GM18520 (cell line): ENCODE results near the gene REP15.
"Not testable (repeated sequence)": the region's sequence is repeated elsewhere in the genome, so short reads cannot be mapped to it uniquely, and the experiment has no call there.

Experiments used
- ATAC-seq: cut with Tn5 transposase; IDR thresholded peaks from one replicate; pipeline ENCODE4 v1.9.1; 2021; ENCODE audit not compliant: unreplicated experiment

The REP15 gene, protein sequence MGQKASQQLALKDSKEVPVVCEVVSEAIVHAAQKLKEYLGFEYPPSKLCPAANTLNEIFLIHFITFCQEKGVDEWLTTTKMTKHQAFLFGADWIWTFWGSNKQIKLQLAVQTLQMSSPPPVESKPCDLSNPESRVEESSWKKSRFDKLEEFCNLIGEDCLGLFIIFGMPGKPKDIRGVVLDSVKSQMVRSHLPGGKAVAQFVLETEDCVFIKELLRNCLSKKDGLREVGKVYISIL

DNA sequence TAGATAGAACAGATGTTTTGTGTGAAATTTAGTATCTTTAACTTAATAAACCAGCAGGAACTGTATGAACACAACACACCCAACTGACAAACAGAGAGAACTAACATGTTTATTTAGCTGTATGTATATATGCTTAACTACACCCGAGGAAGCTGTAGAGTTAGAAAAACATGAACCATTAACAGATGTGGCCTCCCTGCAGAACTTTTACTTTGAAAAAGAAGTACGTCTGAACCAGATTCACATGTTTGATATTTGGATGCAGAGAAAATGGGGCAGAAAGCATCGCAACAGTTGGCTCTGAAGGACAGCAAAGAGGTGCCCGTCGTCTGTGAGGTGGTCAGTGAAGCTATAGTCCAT lies at the start of gene REP15:
Gene REP15, plus strand, starts transcription at position 155 of the 360 bp plus-strand sequence. Its CDS starts 116 bp downstream, at position 271.
- no peak for ATAC-seq

DNA sequence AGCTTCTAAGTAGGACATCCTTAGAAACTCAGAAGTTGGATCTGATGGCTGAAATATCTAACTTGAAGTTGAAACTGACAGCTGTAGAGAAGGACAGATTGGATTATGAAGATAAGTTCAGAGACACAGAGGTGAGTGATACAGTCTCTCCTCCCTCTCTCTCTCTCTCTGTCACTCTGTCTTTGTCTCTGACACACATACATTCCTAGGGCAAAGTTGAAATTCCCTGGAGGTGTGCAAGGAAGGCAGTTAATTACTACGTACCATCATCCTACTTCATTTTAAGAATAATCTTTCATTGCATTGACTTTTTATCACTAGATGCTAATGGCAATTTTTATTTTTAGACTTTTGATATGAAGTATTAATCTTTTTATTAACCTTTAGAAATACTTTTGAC lies 46.2 kb upstream of the REP15 start:
- ATAC-seq, result no peak

DNA sequence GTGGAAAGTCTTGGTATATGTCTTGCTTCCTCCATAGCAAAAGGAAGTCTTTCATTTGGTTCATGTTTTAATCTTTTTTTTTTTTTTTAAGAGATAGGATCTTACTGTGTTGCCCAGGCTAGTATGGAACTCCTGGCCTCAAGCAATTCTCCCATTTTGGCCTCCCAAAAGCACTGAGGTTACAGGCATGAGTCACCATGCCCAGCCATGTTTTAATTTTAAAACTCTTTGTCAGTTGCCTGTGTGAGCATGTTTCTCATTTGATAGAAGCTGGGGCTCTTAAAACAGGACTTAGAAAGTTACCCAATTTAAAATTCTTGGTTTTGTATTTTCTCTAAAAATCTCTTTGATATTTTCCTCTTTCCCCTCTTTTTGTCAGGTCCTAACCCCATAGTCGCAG lies 45.0 kb upstream of the REP15 start:
- no peak for ATAC-seq

DNA sequence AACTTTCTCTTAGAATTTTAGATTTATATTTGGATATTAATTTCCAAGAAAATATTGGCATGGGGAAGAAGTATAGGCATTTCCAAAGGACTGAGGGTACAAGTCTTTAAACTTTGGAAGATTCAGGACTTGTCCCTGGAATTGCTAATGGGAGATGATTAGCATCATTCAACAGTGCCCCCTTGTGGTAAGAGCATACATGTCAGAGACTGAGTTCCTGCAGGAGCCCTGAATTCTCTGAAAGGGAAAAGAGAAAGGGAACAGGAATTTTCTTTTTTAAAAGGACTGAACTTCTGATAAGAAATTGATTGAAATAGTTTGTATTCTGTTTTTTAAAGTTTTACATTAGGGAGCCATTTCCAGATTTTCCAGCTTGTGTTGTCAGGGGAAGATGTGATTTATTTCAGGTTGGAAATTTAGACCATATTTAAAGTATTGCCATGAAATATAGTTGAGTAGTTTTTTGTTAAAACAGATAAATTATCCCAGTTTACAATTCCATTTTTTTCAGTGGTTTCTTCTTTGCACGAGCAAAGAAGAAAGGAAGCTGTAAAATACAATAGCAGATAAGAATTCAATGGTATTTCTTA lies 44.0 kb upstream of the REP15 start:
- ATAC-seq, result no peak

DNA sequence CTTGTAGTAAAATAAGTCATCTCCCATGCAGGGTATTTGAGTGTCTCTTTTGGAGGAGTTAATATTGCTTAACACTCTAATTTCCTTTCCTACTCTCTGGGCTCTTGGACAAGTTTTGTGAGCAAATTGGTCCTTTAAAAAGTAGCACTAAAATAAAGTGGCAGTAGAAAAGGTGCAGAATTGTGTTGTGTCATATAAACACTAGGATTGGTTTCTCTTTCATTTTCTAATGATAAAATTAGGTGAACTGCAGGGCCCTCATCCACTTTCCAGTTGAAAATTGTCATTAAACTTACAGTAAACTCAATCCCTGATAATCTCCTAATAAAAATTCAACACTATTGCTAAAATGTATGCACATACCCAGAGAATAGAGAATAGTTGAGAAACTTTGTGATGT lies 42.6 kb upstream of the REP15 start:
- ATAC-seq, result no peak

DNA sequence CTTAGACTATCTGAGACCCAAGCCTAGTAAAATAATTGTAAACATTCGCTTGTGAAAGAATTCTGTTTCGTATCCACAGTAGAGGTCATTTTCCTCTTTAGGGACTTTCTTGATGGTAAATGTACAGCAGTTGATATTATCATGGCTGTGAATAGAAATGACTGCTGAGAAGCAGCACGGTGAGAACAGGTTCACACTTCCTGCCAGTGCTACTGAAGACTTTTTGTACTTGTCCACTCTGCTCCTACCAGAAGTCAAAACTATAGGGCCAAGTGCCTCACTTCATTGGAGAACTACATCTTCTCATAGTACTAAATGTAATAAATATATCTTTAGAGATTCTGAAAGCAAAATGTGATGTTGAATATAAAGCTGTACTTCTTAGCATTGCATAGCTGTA lies 40.8 kb upstream of the REP15 start:
- ATAC-seq, result not testable (repeated sequence)

DNA sequence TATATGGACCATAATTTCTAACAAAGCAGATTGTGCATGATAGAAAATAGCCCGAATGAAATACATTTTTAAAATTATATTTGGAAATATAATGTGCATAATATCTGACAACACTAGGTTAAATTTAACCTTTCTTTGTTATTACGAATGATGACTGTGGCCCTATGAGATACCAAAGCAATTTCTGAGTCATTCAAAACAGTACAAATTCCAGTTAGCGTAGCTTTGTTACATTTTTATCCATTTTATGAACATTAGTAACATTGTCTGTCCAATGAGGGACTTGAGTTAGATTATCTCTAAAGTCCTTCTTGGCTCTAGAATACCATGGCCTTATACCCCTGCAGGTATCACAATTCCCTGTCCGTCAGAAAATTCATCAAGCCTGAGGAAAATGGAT lies 39.0 kb upstream of the REP15 start:
- ATAC-seq, result no peak

DNA sequence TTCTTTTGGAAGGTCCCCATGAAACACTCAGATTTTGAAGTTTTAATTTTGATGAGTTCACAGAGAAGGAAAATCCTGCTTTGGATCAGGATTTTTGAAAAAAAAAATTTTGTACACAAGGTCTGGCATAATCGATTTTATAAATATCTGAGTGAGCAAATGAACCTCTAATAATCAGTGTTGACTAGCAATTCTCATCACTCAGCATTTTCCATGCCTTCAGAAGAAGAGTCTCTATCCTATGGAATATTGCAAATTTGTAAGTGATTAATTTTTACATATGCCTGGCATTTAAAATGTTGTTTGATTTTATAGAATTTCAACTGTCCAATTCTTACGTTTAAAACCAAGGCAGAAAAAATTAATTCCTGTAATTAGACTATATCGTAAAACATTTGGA lies 30.5 kb upstream of the REP15 start:
- no peak for ATAC-seq

DNA sequence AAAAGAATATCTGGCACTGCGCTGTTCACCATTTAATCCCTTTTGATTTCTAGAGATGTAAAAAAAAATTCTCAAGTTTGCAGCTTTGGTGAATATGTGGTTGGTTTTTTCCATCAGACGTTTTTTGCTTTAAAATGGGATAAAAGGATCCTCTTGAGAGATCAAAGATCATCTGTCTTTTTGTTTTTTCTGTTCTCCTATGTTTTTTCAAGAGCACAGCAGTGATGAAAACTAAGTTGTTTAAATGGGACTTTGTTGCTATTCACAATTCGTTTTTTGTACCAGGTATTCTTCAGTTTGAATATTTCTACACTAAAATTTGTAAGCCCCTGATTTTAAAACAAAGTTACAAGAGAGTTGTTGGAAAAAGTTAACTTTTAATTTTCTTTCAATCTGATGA lies 29.7 kb upstream of the REP15 start:
- no peak for ATAC-seq

DNA sequence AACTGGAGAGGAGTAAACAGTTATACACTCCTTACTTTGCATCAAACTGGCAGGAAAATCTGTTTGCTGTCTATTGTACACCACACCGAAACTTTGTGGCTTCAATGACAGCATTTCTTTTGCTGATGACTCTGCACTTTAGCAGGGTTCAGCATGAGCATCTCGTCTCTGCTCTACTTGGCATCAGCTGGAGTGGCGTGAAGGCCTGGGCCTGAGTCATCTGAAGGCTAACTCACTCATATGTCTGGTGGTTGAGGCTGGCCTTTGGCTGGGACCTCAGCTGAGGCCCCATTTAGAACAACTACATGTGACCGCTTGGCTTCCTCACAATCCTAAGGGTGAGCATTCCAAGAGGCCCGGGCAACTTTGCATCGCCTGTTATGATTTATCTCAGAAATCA lies 28.7 kb upstream of the REP15 start:
- no peak for ATAC-seq

DNA sequence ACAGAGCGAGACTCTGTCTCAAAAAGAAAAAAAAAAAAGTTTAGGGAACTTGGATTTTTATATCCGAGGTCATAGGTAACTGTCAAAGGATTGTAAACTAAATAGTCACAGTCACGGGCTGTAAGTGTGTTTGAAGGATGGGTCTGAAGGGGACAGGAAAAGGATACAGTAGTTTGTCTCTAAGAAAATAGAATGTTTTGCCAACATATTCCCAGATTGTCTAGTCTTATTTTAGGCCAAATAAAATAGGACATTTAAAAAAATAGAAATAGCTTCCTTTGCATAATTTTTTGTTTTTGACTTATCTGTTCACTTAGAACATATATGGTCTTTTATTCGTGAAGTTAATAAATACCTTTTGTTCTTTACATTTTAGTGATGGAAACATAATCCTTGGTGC lies 24.2 kb upstream of the REP15 start:
- ATAC-seq, result no peak

DNA sequence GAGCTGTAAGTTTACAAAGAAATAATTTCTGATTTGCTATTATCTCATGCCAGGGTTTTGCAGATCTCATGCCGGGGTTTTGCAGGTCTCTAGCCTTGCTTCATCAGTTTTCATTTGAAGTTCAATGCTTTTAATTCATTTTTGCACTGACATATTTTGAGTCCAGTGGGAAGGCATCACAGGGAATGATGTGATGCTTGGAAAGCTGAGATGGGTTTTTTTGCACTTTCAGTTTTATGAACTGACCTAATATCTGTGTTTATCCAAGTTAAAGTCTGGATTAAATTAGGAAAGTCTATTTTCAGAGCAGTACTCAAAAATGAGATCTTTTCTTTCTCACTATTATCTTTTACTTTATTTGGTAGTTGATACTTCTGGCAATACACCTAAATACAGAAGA lies 23.6 kb upstream of the REP15 start:
- ATAC-seq, result no peak

DNA sequence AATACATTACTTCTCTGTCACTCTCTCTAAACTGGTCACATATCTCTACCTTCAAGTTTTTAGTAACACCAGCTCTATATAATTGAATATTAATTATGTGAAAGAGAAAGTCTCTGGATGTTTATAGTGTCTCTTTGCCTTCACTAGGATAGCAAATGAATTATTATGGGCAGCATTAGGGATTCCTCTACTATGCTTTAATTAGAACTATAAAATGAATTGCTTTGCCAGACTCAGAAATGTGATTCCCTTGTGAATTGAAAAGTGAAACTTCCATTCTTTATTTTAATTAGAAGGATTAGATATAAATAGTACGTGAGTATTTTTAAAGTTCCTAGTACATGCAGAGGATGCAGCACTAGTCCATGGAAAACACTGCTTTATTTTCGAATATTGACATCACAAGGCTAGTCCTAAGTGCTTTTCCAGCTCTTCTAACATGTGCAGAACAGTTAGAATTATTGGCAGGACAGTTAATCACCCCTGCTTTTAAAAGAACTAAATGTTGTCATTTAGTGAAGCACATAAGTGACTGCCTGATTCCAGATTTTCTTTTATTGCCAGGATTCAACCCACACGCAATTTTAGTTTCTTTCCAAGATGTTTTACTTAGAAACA lies 23.0 kb upstream of the REP15 start:
- ATAC-seq, result no peak

DNA sequence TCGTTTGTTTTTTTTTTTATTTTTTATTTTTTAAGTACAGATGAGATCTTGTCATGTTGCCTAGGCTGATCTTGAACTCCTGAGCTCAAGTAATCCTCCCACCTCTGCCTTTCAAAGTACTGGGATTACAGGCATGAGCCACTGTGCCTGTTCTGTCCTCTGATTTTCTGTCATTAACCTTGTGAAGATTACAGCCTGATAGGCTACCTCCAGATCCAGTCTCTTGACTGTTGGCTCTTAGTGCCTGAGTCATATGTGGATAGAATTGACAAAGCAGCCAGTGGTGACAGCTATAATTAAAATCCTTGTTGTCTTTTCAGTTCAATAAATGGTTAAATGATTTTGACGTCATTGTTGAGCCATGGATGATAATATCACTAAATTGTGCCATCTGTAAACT lies 21.3 kb upstream of the REP15 start:
- ATAC-seq, result no peak

DNA sequence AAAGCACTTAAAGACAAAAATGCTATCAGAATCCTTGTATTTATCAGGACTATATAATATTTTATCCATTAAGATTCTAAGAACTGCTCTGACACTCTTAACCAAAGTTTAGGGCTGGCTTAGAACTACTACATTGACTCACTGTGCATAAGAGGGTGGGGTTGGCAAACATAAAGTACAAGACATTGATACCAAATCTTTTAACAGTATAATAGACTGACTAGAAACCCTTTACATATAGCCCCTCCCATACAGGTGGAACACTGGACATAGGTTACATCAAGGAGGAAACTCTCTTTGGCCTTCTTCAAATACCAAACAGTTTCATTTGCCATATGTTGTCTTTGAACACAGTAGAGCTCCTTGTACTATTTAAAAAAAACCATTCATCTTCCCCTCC lies 15.6 kb upstream of the REP15 start:
- no peak for ATAC-seq

DNA sequence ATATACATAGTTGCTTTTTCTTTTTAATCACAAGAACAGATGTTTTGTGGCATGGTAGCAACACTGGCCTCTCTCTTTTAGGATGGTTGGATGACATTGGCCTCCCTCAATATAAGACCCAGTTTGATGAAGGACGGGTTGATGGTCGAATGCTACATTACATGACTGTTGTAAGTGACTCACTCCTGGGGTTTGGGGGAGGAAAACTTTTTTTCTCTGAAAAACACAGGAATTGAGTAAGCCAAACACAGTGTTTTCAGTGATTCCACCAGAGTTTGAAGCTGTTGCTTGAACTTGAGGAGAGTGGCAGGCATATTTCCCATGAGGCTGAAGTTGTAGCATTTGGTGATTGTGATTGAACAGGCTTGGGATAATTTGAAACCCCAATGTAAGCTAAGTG lies 13.7 kb upstream of the REP15 start:
- no peak for ATAC-seq

DNA sequence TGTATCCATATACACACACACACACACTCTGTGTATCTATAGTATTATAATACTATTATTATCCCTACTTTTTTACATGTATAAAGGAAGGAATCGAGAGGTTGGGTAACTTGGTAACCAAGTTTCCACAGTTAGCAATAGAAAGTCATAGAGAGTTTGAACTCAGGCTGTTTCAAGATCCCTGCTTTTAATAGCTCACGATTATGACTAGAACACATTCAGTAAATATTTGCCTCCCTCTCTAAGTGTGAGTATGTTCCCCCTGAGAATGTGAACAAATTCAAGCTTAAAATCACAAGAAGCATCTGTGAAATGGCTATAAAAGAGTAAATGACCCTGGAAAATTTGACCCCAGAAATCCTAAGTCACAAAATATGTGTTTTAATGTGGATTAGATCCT lies 11.0 kb upstream of the REP15 start:
- no peak for ATAC-seq

DNA sequence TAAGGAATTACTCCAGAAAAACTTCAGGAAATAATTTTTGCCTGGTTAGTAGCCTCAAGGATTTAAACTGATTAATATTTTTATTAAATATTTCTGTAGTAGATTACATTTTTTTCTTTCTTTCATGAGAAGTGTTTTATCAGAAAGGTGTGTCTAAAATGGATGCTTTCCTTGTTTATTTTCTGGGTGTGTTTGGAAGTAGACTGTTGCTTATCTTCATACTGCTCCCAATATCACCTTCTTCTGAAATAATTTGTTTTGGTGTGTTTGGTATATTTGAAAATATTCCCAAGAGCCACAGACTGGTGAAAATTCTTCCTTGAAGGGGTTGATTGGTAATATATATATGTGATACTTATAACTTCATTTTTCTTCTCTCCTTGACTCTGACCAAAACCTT lies 10.1 kb upstream of the REP15 start:
- ATAC-seq, result no peak

DNA sequence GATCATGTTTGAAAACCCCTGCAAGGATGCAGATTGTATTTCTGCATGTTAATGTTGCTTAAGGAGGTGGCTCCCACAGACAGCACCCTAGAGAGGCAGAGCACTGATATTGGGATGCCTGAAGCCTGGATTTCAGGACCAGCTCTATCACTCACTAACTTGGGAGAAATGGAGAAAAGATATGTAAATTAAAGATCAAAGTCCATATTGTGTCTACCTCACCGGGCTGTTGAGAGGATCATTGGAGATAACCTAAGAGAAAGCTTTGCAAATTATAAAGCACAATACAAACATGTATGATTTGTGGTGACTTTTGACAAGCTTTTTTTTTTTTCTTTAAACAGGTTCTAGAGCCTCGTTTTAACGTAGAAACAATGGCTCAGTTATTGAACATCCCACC lies 7.6 kb upstream of the REP15 start:
- no peak for ATAC-seq

DNA sequence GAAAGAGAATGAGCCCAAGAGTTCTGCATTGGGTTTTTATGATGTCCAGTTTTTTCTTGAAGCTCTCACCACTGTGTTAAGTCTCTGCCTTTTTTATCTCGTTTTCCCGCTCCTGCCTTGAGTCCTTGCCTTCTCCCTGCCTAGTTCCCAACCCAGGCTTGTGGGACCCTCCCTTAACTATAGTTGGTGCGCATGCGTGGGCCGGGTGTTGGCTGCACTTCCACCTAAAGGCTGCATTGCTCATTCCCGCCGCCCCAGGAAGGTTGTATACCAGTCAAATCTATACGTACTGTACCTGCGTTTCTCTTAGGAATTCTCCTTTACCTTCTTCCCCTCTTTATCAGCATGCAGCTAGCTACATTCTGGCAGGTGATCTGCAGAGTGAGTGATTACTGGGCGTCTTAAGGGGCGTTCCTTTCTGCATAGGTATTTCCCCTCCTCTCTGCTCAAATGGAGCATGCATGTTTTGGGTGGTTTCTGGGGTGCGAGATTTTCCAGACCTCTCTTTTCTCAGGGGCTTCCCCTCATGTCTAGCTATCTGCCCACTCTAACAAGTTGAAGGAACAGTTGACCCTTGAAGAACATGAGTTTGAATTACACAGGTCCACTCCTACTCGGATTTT lies 6.6 kb upstream of the REP15 start:
- ATAC-seq, result no peak

DNA sequence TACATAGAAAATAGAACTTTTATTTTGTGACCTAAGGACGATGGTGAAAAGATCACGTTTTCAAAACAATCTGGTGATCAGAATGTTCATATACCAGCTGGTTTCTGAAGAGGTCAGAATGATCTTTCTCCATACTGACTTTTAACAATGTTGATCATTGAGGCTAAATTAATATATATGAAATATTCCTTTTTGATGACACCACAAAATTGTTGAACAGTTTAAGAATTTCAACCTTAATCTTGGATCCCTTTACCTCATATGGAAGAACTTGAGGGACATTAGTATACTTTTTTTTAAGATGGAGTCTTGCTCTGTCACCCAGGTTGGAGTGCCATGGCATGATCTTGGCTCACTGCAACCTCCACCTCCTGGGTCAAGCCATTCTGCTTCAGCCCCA lies 2.8 kb upstream of the REP15 start:
- ATAC-seq, result no peak

DNA sequence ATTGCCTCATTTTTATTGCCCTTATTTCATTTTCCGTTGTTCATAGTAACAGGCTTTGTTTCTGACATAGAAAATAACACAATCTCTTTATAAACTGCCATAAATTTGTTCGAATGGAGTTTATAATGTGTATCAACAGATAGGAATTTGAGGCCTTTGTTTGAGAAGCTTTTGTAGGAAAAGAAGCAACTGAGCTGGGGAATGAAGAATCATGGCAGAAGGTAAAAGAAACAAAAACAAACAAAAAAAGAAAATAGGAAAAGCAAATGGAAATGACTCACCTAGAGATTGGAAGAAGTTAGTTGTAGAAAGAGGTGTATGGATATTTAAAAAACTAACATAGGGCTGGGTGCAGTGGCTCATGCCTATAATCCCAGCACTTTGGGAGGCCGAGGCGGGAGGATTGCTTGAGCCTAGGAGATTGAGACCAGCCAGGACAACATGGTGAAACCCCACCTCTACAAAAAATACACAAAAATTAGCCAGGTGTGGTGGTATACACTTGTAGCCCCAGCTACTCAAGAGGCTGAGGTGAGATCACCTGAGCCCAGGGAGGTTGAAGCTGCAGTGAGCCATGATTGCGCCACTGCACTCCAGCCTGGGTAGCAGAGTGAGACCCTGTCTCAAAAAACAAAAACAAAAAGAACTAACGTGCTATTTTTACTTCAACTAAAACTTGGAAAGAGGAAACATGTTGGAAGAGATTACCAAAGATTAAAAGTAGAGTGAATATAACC lies 523 bp upstream of the REP15 start:
- ATAC-seq, result no peak
